ENCODE measurements around the gene CNOT6. TPM values are rescaled to one million over a fixed set of nuclear protein-coding genes. Genes with fewer than 3 reads are reported as not detected.
A peak's percentile ranks its signal among the peaks of the same experiment; 100 is the strongest.
"Not testable (repeated sequence)": the region's sequence is repeated elsewhere in the genome, so short reads cannot be mapped to it uniquely, and the experiment has no call there.

The CNOT6 gene
- polyA plus RNA-seq, 6 donors from 2014 or later: 0.84 to 8.8 (median 6.3) TPM

GRCh38 chr5:180467028-180467975, 26.9 kb upstream of the CNOT6 start:
- DNase-seq (no peak), ATAC-seq (ENCODE audit: low read depth in 2 of 2) (no peak)
- Mint-ChIP-seq H3K4me3 (no peak overlapping the region), H3K27me3 (peaks cover 4 to 39% (median 32%) of the 10 kb centered on the region in 3 donors), H3K36me3 (no peaks in the 10 kb centered on the region), H3K9me3 (peaks cover 0 to 1% (median 0%) of the 10 kb centered on the region in 7 donors), H3K4me1 (peaks cover 0 to 4% (median 0%) of the 10 kb centered on the region in 3 donors), H3K27ac (no peak overlapping the region)

GRCh38 chr5:180467989-180468731, 26.0 kb upstream of the CNOT6 start:
- DNase-seq (no peak), ATAC-seq (ENCODE audit: low read depth in 2 of 2) (no peak)
- Mint-ChIP-seq H3K27ac (no peak overlapping the region), H3K4me1 (peaks cover 0 to 4% (median 0%) of the 10 kb centered on the region in 3 donors), H3K36me3 (no peaks in the 10 kb centered on the region), H3K9me3 (peaks cover 0 to 1% (median 0%) of the 10 kb centered on the region in 7 donors), H3K4me3 (no peak overlapping the region), H3K27me3 (peaks cover 4 to 39% (median 32%) of the 10 kb centered on the region in 3 donors)

- Mint-ChIP-seq H3K27ac (peak overlapping the region in 1 of 6 donors; percentile 86), H3K9me3 (peaks cover 0 to 1% (median 0%) of the 10 kb centered on the region in 7 donors), H3K4me3 (no peak overlapping the region), H3K36me3 (no peaks in the 10 kb centered on the region), H3K4me1 (peaks cover 0 to 4% (median 0%) of the 10 kb centered on the region in 3 donors), H3K27me3 (peaks cover 4 to 39% (median 32%) of the 10 kb centered on the region in 3 donors)
- ATAC-seq (ENCODE audit: low read depth in 2 of 2) (no peak), DNase-seq (no peak)
Measured at GRCh38 chr5:180468732-180469585, 25.2 kb upstream of the CNOT6 start.

GRCh38 chr5:180469586-180469865, 24.7 kb upstream of the CNOT6 start:
- ATAC-seq (ENCODE audit: low read depth in 2 of 2): no peak
- Mint-ChIP-seq H3K27me3 (peaks cover 4 to 39% (median 28%) of the 10 kb centered on the region in 3 donors), H3K36me3 (no peaks in the 10 kb centered on the region), H3K4me1 (peaks cover 0 to 4% (median 0%) of the 10 kb centered on the region in 3 donors), H3K9me3 (peaks cover 0 to 1% (median 0%) of the 10 kb centered on the region in 7 donors), H3K27ac (no peak overlapping the region), H3K4me3 (no peak overlapping the region)
- no peak for DNase-seq

GRCh38 chr5:180469866-180470265, 24.3 kb upstream of the CNOT6 start:
- H3K4me3 Mint-ChIP-seq: no peak overlapping the region
- H3K27ac Mint-ChIP-seq: no peak overlapping the region
- peaks cover 0 to 4% (median 0%) of the 10 kb centered on the region in 3 donors for H3K4me1 Mint-ChIP-seq
- no peaks in the 10 kb centered on the region for H3K36me3 Mint-ChIP-seq
- DNase-seq: no peak
- no peak for ATAC-seq (ENCODE audit: low read depth in 2 of 2)
- H3K9me3 Mint-ChIP-seq: peaks cover 0 to 1% (median 0%) of the 10 kb centered on the region in 7 donors
- peaks cover 4 to 39% (median 26%) of the 10 kb centered on the region in 3 donors for H3K27me3 Mint-ChIP-seq

- peaks cover 0 to 1% (median 0%) of the 10 kb centered on the region in 7 donors for H3K9me3 Mint-ChIP-seq
Measured at GRCh38 chr5:180470361-180470760, 23.8 kb upstream of the CNOT6 start.

GRCh38 chr5:180470966-180471582, 23.1 kb upstream of the CNOT6 start:
- Mint-ChIP-seq H3K36me3 (no peaks in the 10 kb centered on the region), H3K27ac (no peak overlapping the region), H3K9me3 (no peaks in the 10 kb centered on the region), H3K4me1 (peaks cover 0 to 4% (median 0%) of the 10 kb centered on the region in 3 donors), H3K4me3 (no peak overlapping the region), H3K27me3 (peaks cover 4 to 36% (median 29%) of the 10 kb centered on the region in 3 donors)
- ATAC-seq (ENCODE audit: low read depth in 2 of 2) (peak; percentile 70 to 79), DNase-seq (peak; percentile 46)

More at GRCh38 chr5:180470361-180470760, 23.8 kb upstream of the CNOT6 start:
- H3K36me3 Mint-ChIP-seq: no peaks in the 10 kb centered on the region
- peaks cover 0 to 4% (median 0%) of the 10 kb centered on the region in 3 donors for H3K4me1 Mint-ChIP-seq
- no peak overlapping the region for H3K27ac Mint-ChIP-seq
- peaks cover 4 to 39% (median 26%) of the 10 kb centered on the region in 3 donors for H3K27me3 Mint-ChIP-seq
- DNase-seq (no peak), ATAC-seq (ENCODE audit: low read depth in 2 of 2) (no peak)
- H3K4me3 Mint-ChIP-seq: no peak overlapping the region

GRCh38 chr5:180471866-180472265, 22.3 kb upstream of the CNOT6 start:
- H3K4me1 Mint-ChIP-seq: peaks cover 0 to 4% (median 0%) of the 10 kb centered on the region in 3 donors
- DNase-seq (no peak), ATAC-seq (ENCODE audit: low read depth in 2 of 2) (no peak)
- H3K9me3 Mint-ChIP-seq: peaks cover 0 to 2% (median 0%) of the 10 kb centered on the region in 7 donors
- H3K27ac Mint-ChIP-seq: no peak overlapping the region
- H3K36me3 Mint-ChIP-seq: no peaks in the 10 kb centered on the region
- peaks cover 4 to 31% (median 30%) of the 10 kb centered on the region in 3 donors for H3K27me3 Mint-ChIP-seq
- no peak overlapping the region for H3K4me3 Mint-ChIP-seq

GRCh38 chr5:180472269-180472668, 21.9 kb upstream of the CNOT6 start:
- H3K4me1 Mint-ChIP-seq: peaks cover 0 to 4% (median 0%) of the 10 kb centered on the region in 3 donors
- peaks cover 0 to 2% (median 0%) of the 10 kb centered on the region in 7 donors for H3K9me3 Mint-ChIP-seq

GRCh38 chr5:180473386-180473785, 20.8 kb upstream of the CNOT6 start:
- H3K27me3 Mint-ChIP-seq: peaks cover 4 to 27% (median 23%) of the 10 kb centered on the region in 3 donors
- not testable (repeated sequence) for H3K36me3 Mint-ChIP-seq; H3K4me3 Mint-ChIP-seq; DNase-seq; H3K27ac Mint-ChIP-seq; H3K9me3 Mint-ChIP-seq; ATAC-seq (ENCODE audit: low read depth in 2 of 2); H3K4me1 Mint-ChIP-seq

More at GRCh38 chr5:180472269-180472668, 21.9 kb upstream of the CNOT6 start:
- H3K4me3 Mint-ChIP-seq: no peak overlapping the region
- H3K27ac Mint-ChIP-seq: no peak overlapping the region
- no peaks in the 10 kb centered on the region for H3K36me3 Mint-ChIP-seq
- DNase-seq: no peak
- ATAC-seq (ENCODE audit: low read depth in 2 of 2): no peak
- peaks cover 4 to 31% (median 26%) of the 10 kb centered on the region in 3 donors for H3K27me3 Mint-ChIP-seq

- Mint-ChIP-seq H3K4me3 (no peak overlapping the region), H3K4me1 (peaks cover 0 to 4% (median 0%) of the 10 kb centered on the region in 3 donors), H3K27me3 (peaks cover 4 to 18% (median 12%) of the 10 kb centered on the region in 3 donors), H3K36me3 (no peaks in the 10 kb centered on the region), H3K9me3 (peaks cover 0 to 2% (median 0%) of the 10 kb centered on the region in 7 donors), H3K27ac (no peak overlapping the region)
- ATAC-seq (ENCODE audit: low read depth in 2 of 2): no peak
- no peak for DNase-seq
Measured at GRCh38 chr5:180474569-180474968, 19.6 kb upstream of the CNOT6 start.

GRCh38 chr5:180475969-180476524, 18.1 kb upstream of the CNOT6 start:
- H3K36me3 Mint-ChIP-seq; DNase-seq; H3K4me1 Mint-ChIP-seq; H3K4me3 Mint-ChIP-seq; ATAC-seq (ENCODE audit: low read depth in 2 of 2); H3K9me3 Mint-ChIP-seq: not testable (repeated sequence)
- Mint-ChIP-seq H3K27me3 (peaks cover 4 to 10% (median 7%) of the 10 kb centered on the region in 3 donors), H3K27ac (peak overlapping the region in 1 of 6 donors; percentile 1)
